UCSD-AML1 (cell line): Measurements from ENCODE around the gene CA7.

ENCODE experiments used
- DNase-seq: peaks from one replicate; lab custom pipeline; 2025; ENCODE audit not compliant: unreplicated experiment; lab: John Stamatoyannopoulos, UW

Gene CA7

DNA sequence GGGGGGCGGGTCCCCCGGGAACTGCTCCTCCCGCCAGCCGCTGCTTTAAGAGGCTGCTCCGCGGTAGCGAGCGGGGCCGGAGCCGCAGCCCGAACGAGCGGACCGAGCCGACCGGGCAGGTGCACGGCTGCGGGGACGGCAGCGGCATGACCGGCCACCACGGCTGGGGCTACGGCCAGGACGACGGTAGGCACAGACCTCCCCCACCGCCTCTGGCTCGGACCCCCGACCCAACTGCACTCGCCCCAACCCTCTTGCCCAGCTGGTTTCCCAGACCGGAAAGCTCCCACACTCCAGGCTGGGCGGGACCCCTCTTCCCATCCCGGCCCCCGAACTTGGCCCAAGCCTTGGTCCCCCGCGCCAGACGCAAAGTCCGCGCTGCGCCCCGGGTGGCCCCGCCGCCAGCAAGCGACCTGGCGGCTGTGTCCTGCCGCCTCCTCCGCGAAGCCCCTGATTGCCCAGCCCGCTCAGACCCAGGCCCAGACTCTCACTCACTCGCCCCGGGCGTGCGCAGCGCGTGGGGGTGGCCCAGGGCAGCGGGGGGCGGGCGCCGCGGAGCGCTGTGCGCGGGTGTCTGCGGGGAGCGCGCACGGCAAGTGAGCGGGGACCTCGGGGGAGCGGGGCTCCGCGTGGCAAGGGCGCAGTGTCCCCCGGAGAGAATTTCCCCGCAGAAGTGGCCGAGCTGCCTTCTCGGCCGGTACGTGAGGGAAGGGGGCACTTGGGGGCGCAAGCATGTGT is at the start of gene CA7:
Gene CA7, plus strand, starts transcription at position 73 of the 738 bp plus-strand sequence. Its CDS starts 74 bp downstream, at position 147.
- DNase-seq = no peak

DNA sequence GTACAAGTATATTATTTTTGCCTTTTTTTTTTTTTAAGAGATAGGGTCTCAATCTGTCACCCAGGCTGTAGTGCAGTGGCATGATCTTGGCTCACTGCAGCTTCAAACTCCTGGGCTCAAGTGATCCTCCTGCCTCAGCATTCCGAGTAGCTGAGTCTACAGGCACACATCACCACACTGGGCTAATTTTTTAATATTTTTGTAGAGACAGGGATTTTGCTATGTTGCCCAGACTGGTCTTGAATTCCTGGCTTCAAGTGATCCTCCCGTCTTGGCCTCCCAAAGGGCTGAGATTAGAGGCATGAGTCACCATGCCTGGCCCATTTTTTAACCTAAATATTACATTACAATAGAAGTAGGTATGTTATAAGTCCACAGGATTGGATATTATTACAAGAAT is 46.1 kb upstream of the CA7 start:
- DNase-seq = no peak

DNA sequence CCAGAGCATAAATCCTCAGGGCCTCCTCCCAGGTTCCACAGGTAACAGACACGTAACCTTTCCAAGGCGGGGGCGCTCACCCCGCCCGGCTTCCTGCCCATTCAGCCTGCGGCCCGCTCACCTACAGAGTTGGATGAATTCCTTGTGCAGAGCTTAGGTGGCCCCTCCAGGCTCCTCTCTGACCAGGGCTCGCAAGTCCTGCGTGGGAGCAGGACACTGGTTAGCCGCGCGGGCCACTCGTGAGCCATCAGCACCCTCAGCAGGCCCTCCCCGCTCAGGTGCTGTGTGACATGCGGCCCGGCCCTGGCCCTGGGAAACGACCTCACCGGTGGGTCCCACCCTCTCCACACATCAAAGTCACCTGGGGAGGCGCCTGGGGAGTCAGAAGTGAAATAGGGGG is 43.4 kb upstream of the CA7 start:
- DNase-seq = no peak

DNA sequence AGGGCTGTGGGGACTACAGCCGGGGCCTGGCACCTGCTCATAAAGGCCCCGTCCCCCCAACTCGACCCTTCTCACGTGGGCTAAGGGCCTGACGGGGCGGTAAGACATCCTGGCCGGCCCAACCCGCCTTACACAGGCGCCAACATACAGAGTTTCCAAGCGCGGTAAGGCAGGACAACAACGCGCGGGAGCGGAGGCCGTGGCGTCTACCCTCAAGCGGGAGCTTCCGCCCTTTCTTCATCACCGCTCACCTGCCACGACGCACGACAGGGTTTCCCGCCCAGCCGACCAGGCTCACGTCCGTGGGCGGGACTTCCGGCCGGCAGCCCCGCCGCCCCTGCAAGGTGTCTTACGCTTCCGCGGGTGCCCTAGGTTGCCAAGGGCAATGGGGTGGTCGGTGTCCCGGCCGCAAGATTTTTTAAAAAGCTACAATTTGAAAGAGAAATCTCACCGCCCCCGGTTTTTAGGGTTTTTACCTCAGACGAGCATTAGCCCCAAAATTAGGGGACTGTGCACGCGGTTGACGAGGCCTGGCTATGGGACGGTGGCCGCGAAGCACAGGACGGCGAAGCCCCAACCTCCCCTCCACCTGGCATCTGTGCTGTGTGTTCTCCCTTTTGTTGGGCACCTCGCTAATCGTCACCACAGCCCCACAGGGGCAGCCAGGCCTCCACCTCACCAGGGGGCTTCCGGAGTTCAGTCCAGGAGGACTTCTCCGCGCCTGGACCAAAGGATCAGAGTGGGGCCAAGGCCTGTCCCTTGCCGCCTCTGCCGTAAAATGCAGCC is 42.7 kb upstream of the CA7 start, which contains the start of gene TERB1:
Gene TERB1, minus strand, starts transcription at position 265 of the 786 bp plus-strand sequence. CDS start 4,786 bp downstream, outside the sequence.
- no peak for DNase-seq

DNA sequence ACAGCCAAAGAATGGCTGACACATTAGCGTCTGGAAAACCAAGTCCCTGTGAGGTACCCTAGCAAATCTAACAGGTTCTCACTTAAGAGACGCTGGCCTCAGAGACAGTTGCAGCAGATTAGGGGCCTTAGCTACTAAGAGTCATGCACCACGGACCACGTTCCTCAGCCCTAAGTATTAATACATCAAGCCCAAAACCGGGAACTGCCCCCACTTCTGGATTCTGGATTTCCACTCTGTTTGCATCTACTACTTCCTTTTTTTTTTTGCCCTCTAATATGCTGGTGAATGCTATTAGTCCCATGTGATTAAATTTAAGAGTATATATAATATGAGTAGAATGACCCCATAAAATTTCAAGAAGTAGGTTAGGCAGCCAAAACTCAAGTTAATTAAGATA is 42.1 kb upstream of the CA7 start:
- DNase-seq = no peak

DNA sequence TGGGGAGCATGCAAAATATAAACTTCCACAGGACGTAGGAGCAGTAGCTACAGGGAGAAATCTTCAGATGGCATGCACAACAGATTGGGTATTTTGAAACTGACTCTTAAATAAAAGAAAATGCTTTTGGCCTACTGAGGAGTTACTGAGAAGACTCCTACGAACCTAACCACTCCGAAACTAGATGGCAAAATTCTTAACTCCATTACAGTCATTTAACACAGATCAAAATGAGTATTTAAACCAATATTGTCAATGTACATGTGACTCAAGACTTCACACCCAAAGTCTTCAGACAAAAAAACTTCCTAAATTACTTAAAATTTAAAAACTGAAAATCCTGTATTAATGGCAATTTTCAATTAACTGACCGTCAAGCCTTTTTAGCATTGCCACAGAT is 34.4 kb upstream of the CA7 start:
- DNase-seq = no peak

DNA sequence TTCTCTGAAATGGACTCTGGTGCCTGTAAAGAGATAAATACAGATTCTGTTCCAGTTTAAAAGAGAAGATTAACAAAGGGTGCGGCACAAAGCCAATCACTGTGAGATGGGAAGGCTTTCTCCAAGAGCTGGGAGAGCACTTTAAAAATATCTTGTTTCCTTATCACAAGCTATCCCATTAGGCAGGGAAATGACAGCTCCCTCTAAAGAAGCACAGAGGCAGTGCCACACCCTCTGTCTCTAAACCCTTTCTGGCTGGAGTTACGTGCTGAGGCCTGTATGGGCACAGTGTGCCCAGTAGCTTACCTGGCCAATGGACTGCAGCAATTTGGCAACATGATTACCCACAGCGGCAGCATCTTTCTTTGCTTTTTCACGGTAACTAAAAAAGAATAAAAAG is 33.8 kb upstream of the CA7 start:
- DNase-seq = no peak

DNA sequence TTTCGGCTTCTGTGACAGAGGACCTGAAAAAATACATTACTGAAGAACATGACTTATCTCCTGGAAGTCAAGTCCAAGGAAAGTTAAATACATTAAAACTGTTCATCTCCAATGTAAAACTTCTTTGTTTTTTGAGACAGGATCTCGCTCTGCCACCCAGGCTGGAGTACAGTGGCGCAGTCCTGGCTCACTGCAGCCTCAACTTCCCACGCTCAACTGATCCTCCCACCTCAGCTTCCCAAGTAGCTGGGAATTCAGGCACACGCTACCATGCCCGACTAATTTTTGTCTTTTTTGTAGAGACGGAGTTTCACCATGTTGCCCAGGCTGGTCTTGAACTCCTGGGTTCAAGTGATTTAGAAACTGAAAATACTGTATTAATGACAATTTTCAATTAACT is 33.2 kb upstream of the CA7 start:
- DNase-seq = no peak

DNA sequence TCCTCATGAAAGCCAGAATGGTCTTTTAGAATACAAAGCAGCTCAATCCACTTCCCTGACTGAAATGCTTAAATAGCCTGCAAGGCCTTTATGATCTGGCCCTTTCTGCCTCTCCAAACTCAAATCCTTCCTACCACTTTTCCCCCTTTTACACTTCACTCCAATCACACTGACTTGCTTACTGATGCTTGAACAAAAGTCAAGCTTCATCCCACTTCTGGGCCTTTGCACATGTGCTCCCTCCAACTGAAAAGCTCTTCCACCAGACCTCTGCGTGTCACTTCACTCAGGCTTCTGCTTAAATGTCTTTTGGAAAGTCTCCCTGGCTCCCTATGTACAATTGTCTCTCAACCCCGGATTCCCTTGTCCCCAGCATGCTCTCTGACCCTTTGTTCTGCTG is 29.5 kb upstream of the CA7 start:
- no peak for DNase-seq

DNA sequence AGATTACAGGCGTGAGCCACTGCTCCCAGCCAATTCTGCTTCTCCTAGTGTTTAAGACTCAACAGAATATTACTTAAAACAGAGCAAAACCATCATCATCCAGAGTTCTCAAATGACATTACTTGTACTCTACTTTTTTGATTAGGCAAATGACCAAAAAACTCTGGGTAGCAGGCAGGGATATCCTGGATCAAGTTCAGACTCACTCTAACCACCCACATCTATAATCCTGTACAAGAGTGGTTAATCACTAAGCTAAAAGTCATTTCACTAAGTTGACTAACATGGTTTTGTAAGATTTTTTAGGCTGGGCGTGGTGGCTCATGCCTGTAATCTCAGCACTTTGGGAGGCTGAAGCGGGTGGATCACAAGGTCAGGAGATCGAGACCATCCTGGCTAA is 20.2 kb upstream of the CA7 start:
- DNase-seq = no peak

DNA sequence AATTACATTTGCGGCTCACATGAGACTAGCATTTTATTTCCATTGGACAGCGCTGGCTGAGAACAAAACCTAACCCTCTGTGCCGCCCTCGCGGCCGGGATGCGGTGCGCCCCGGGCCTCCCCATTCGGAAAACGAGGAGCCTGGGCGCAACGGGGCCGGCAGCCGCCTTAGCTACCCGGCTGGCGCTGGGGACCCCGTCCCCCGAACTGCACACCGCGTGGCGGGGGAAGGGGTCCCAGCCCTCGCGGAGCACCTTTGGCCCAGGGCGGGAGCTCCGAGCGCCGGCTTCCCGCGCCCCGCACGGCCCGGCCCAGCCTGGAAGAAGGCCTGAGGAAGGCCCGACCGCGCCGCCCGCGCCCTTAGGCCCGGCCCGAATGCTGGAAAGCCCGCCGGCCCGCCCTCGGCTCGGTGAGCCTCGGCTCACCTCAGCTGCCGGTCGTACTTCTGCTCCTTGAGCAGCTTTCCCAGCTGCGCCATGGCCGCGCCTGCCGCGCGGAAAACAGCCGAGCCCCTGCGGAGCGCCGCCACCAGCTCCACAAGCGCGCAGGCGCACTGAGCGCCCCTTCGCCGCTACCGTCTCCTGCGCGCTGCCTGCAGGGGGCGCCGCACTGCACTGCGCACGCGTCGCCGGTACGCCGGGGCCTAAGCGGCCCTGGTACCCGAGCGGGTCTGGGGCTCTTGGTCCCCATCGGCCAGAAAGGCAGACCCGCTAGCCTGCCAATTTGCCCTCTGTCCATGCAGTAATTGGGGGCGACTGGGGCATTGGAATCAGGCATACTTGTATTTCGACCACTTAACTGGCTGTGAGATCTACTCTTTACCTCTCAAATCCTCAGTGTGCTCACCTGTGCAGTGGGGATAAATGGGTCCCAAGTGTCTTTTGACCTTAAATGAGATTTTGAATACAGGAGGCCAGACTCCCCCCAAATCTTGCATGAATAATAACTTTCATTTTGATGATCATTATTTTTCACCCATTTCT is 13.5 kb upstream of the CA7 start, which contains the start of gene NAE1:
Gene NAE1, minus strand, starts transcription at position 555 of the 983 bp plus-strand sequence. Its CDS starts 77 bp downstream, at position 478.
- peak; percentile 93 for DNase-seq

DNA sequence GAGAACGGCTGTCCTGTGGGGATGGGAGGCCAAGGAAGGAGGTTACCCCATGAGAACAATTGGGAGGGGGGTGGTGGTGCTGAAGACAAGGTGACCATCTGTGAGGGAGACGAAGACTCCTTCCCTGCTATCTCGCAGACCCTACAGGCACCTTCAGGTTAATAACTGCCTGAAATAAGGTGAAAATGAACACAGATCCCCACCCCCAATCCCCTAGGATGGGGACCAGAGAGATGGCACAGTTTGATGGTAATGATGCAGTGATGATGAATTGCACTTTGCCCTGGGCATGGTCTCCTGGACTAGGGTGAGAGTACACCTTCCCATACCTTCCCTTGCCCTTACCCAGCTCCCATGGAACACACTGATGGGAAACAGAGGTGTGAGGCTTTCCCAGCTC is 12.0 kb upstream of the CA7 start:
- DNase-seq = no peak

DNA sequence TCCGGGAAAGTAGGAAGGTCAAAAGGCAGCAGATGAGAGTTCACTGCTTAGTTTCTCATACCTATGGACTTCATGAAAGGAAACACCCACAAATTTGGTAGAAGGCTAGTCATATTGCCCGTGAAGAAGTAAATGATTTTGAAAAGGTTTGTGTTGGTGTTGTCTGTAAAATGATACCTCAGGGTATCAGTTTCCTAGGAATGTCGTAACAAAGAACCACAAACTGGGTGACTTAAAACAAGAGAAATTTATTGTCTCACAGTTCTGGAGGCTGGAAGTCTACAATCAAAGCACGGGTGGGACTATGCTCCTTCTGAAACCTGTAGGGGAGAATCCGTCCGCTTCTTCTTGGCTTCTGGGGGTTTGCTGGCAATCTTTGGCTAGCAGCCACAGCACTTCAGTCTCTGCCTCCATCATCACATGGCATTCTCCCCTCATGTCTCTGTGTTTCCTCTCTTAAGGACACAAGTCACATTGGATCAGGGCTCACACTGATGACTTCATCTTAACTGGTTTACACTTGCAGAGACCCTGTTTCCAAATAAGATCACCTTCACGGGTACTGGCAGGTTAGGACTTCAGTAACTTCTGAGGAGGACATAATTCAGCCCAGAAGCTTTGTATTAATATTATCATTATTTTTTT is 11.4 kb upstream of the CA7 start:
- no peak for DNase-seq

DNA sequence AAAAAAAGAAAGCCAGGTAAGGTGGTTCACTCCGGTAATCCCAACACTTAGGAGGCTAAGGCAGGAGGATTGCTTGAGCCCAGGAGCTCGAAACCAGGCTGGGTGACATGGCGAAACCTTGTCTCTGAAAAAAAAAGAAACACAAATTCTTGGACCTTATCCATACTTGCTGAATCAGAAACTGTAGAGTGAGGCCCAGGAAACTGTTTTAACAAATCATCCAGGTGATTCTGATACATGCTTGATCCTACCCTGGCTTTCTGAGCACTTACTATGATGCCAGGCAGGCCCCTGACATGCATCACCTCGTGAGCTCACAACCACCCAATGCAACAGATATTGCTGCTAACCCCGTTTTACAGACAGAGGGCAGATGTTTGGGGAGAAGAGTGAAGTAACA is 9.5 kb upstream of the CA7 start:
- no peak for DNase-seq

DNA sequence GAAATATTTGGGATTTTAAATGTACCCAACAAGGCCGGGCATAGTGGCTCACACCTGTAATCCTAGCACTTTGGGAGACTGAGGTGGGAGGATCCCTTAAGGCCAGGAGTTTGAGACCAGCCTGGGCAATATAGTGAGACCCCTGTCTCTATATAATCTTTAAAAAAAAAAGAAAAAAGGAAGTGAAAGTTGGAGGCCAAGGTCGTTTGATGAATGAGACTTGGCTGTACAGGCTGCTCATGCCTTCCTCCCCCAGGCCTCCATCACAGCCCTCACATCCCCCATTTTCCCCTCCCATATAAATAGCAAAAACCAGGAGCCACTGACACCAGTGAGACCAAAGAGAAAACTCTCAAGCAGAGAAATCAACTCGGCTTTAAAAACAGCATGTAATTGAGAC is 3.3 kb upstream of the CA7 start:
- DNase-seq = no peak

DNA sequence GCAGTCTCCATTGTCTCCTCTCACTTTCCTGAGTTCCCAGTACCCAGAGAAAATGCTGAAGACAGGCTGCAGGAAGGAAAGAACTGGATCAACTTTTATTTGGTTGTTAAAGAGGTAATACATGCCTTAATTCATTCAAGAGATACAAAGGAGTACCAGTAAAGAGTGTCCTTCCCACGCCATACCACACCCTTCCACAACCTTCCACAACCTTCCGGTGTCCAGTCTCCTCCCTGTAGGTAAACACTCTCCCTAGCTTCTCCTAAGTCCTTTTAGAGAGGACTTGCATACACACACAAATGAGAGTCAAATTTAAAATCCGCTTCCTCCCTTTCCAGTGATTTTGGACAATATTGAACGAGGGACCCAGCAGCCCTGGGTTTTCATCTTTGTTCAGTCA is 2.8 kb upstream of the CA7 start:
- DNase-seq = no peak

DNA sequence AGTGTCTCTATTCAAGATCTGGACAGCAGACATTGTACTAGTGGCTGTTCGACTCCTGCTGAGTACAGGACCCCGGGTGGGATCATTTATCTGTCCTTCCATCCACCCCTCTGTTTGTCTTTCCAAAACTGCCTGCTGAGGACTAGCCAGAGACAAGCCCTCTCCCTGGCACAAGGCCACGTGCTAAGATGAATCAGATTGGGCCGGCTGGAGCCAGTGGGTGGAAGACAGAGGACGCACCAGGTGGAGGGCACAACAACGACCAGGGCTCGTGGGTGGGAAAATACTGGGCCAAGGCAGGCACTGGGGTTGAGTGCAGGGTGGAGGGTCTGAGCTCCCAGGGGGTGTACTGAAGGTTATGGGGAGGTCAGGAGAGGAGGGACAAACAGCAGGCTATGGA is 1.4 kb upstream of the CA7 start:
- no peak for DNase-seq

DNA sequence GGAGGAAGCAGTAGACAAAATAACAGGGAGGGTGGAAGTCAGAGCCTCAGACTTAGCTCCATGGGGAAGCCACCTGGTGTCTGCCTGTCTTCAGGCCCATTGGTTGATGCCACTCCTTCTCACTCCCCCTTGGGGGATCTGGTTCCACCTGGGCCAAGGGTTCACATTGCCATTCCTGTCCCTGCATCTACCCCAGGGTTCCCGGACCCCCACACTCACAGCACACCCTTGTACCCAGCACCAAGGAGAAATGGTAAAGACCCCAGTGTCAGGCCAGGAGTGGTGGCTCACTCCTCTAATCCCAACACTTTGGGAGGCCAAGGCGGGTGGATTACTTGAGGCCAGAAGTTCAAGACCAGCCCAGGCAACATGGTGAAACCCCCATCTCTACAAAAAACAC is 1.0 kb upstream of the CA7 start:
- no peak for DNase-seq

DNA sequence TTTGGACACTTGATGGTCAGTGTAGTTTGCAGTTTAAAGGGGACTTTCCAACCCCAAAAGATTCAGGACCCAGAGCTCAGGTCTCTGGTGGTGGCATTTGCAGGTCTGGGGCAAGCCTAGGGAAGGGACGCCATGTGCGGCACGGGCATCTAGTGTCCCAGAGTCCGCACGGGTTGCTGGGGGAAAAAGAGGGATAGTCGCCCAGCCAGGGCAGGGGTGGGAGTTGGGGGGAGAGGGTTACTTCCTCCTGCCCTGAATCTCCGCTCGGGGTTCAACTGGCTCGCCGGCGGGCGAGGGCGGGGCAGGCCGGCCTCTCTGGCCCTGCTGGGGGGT is 239 bp upstream of the CA7 start:
- no peak for DNase-seq

DNA sequence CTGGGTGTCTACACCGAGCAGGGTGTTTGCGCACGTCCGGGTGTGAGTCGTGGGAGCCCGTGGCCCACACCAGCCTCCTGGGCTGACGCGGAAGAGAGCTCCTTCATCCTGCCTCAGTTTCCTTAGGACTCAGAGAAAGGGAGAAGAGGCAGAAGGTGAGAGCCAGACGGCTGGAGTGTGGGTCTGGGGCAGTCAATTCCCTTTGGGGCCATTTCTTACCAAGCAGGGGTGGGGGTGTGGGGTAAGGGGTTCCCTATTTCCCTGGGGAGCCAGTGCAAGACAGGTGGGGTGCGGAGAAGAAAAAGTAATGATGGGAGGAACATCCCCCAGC is 831 bp downstream of the CA7 start:
- DNase-seq = no peak

DNA sequence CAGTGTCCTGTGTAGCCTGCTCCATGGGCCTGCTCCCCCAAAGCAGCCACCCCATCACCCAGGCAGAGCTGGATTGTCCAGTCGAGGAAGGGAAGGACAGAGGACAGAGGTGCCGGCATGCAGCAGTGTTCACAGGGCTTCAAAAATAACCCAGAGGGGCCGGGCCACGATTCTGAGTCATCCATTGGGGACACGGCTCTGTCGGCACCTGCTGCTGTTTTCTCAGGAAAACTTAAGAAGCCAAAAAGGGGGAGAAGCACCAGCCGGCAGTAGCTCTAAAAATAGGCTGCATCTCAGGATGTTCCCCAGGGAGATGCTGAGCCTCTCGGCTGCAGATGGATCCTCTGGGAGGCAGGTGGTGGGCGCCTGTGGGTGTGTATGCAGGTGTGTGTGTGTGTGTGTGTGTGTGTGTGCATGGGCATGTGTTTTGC is 1.6 kb downstream of the CA7 start:
- no peak for DNase-seq
